ENCODE data around the gene DNAH7. TPM values are rescaled to one million over a fixed set of nuclear protein-coding genes. Genes with fewer than 3 reads are reported as not detected.

The DNAH7 gene
- total and polyA plus RNA-seq, 9 of the 15 experiments (the other 6 are each of a cell fraction or from before 2014, with no cell fraction given) = 0.03 to 0.42 (median 0.18) TPM

- TF ChIP-seq MAFG (tag; conservative IDR thresholded peaks at IDR 0.05) (peak; percentile 63), CHD7 (IDR thresholded peaks at IDR 0.05; ENCODE audit: low read depth, low read length) (no peak), OTX1 (CRISPR knock-in tag; IDR thresholded peaks at IDR 0.05) (no peak), ZNF707 (CRISPR knock-in tag; conservative IDR thresholded peaks at IDR 0.05) (no peak), IRF1 (CRISPR knock-in tag; IDR thresholded peaks at IDR 0.05; ENCODE audit: borderline replicate concordance) (no peak), ZNF121 (CRISPR knock-in tag; conservative IDR thresholded peaks at IDR 0.05) (no peak), MECOM (CRISPR knock-in tag; IDR thresholded peaks at IDR 0.05) (no peak), ASH1L (IDR thresholded peaks at IDR 0.05; ENCODE audit: borderline replicate concordance, low read depth, partially characterized antibody) (no peak), ZNF165 (CRISPR knock-in tag; IDR thresholded peaks at IDR 0.05; ENCODE audit: borderline replicate concordance) (no peak), TCF3 (CRISPR knock-in tag; IDR thresholded peaks at IDR 0.05) (peak; percentile 72), YBX1 (IDR thresholded peaks at IDR 0.05) (no peak), TCF15 (CRISPR knock-in tag; IDR thresholded peaks at IDR 0.05) (no peak), SREBF2 (CRISPR knock-in tag; IDR thresholded peaks at IDR 0.05) (no peak), ZNF197 (CRISPR knock-in tag; IDR thresholded peaks at IDR 0.05; ENCODE audit: low read depth) (no peak), PURB (CRISPR knock-in tag; IDR thresholded peaks at IDR 0.05; ENCODE audit: low read depth) (no peak), ILF3 (IDR thresholded peaks at IDR 0.05; ENCODE audit: borderline replicate concordance) (no peak), SRF (CRISPR knock-in tag; IDR thresholded peaks at IDR 0.05) (no peak)
Measured at GRCh38 chr2:196101325-196101991, 32.8 kb upstream of the DNAH7 start (continued).

Data from K562 (cell line).